IMR-90 (cell line): ENCODE data around the gene SIGLEC7. TPM values are rescaled to one million over a fixed set of nuclear protein-coding genes. Genes with fewer than 3 reads are reported as not detected.

Experiments used
- ATAC-seq: fragments of 200-7000 bp; cut with Tn5 transposase; 2 replicates; pipeline ENCODE4 v1.9.1; 2020; ENCODE audit warnings: low read depth, mild to moderate bottlenecking, moderate library complexity
- BruUV-seq: library from RNA; stranded (reverse); fragments of 400-500 nt; replicated peaks from 2 replicates; lab custom pipeline; 2021; lab: Mats Ljungman, UMichigan
- CTCF ChIA-PET: fragments of 300-600 bp; formaldehyde crosslinking; extraction: SDS; loops from one replicate; lab custom pipeline; 2021; ENCODE audit warnings: antibody characterized with exemption; lab: Yijun Ruan, JAX
- POLR2A ChIA-PET: fragments of 300-600 bp; sonication (Branson Sonifier 250); formaldehyde crosslinking; loops from one replicate; lab custom pipeline; 2022; ENCODE audit warnings: antibody characterized with exemption; ENCODE audit not compliant: unreplicated experiment; lab: Charles Lee
- DNase-seq: peaks from one replicate; pipeline ENCODE4 v3.0.0; 2013
- H2AFZ ChIP-seq: replicated peaks from 2 replicates; pipeline ENCODE3; 2013; ENCODE audit warnings: low read length, mild to moderate bottlenecking; ENCODE audit not compliant: poor library complexity
- H2AK5ac ChIP-seq: 2 replicates; pipeline ENCODE4 v1.6.1; 2013; ENCODE audit warnings: low read depth, low read length, inconsistent platforms
- H2AK9ac ChIP-seq: replicated peaks from 2 replicates; pipeline ENCODE3; 2013; ENCODE audit warnings: mild to moderate bottlenecking, low read depth, low read length, moderate library complexity; ENCODE audit not compliant: poor library complexity
- H2BK120ac ChIP-seq: 2 replicates; pipeline ENCODE4 v1.6.1; 2013; ENCODE audit warnings: low read depth, low read length, inconsistent platforms
- H2BK15ac ChIP-seq: 3 replicates; pipeline ENCODE4 v1.6.1; 2013; ENCODE audit warnings: low read depth, low read length, inconsistent platforms
- H2BK20ac ChIP-seq: 2 replicates; pipeline ENCODE4 v1.6.1; 2013; ENCODE audit warnings: low read depth, mild to moderate bottlenecking, inconsistent platforms, low read length, moderate library complexity
- H2BK5ac ChIP-seq: 2 replicates; pipeline ENCODE4 v1.6.1; 2013; ENCODE audit warnings: mild to moderate bottlenecking, low read depth, low read length, inconsistent platforms; ENCODE audit not compliant: poor library complexity, severe bottlenecking
- H3K14ac ChIP-seq: replicated peaks from 2 replicates; pipeline ENCODE4 v1.6.1; 2013; ENCODE audit warnings: low read depth, low read length, inconsistent platforms
- H3K18ac ChIP-seq: 2 replicates; pipeline ENCODE4 v1.6.1; 2013; ENCODE audit warnings: low read depth, low read length, control low read depth
- H3K23ac ChIP-seq: 2 replicates; pipeline ENCODE4 v1.6.1; 2013; ENCODE audit warnings: low read depth, low read length, inconsistent platforms
- H3K27ac ChIP-seq: 2 replicates; pipeline ENCODE4 v1.5.1; 2013; ENCODE audit warnings: mild to moderate bottlenecking, control low read depth, low read length; ENCODE audit not compliant: insufficient read depth
- H3K27me3 ChIP-seq: 2 replicates; pipeline ENCODE4 v1.6.1; 2013; ENCODE audit warnings: low read length; ENCODE audit not compliant: control insufficient read depth, insufficient read depth
- H3K36me3 ChIP-seq: 2 replicates; pipeline ENCODE4 v1.6.1; 2013; ENCODE audit warnings: low read length, mixed read lengths; ENCODE audit not compliant: control insufficient read depth, insufficient read depth
- H3K4ac ChIP-seq: 2 replicates; pipeline ENCODE4 v1.6.1; 2013; ENCODE audit warnings: low read depth, low read length, inconsistent platforms
- H3K4me1 ChIP-seq: 2 replicates; pipeline ENCODE4 v1.6.1; 2013; ENCODE audit warnings: low read length, mixed read lengths; ENCODE audit not compliant: control insufficient read depth, insufficient read depth
- H3K4me2 ChIP-seq: 2 replicates; pipeline ENCODE4 v1.6.1; 2013; ENCODE audit warnings: low read depth, mild to moderate bottlenecking, control low read depth, low read length, moderate library complexity
- H3K4me3 ChIP-seq: 2 replicates; pipeline ENCODE4 v1.5.1; 2013; ENCODE audit warnings: low read depth, mild to moderate bottlenecking, control low read depth, low read length, moderate library complexity; ENCODE audit not compliant: insufficient read depth
- H3K56ac ChIP-seq: 2 replicates; pipeline ENCODE4 v1.6.1; 2013; ENCODE audit warnings: low read length, inconsistent platforms; ENCODE audit not compliant: insufficient read depth; ENCODE audit errors: extremely low read depth
- H3K79me1 ChIP-seq, 2 experiments: 2 replicates each; pipeline ENCODE4 v1.6.1; 2013; ENCODE audit warnings: low read length in 2 of 2, inconsistent platforms in 1 of 2, low read depth in 1 of 2
- H3K9ac ChIP-seq: 2 replicates; pipeline ENCODE4 v1.6.1; 2013; ENCODE audit warnings: low read depth, low read length, control low read depth
- H3K9me1 ChIP-seq: 2 replicates; pipeline ENCODE4 v1.6.1; 2013; ENCODE audit warnings: low read length, inconsistent platforms; ENCODE audit not compliant: insufficient read depth
- H3K9me3 ChIP-seq: 2 replicates; pipeline ENCODE4 v1.6.1; 2013; ENCODE audit warnings: low read length; ENCODE audit not compliant: control insufficient read depth, insufficient read depth
- H4K20me1 ChIP-seq: 2 replicates; pipeline ENCODE4 v1.6.1; 2013; ENCODE audit warnings: low read length, inconsistent platforms; ENCODE audit not compliant: insufficient read depth
- H4K5ac ChIP-seq: 2 replicates; pipeline ENCODE4 v1.6.1; 2013; ENCODE audit warnings: mild to moderate bottlenecking, low read depth, low read length, control low read depth
- H4K8ac ChIP-seq, 2 experiments: 2 replicates each; pipeline ENCODE4 v1.6.1; 2013; ENCODE audit warnings: low read depth in 2 of 2, low read length in 2 of 2, control low read depth in 1 of 2, inconsistent platforms in 1 of 2
- H4K91ac ChIP-seq: 2 replicates; pipeline ENCODE4 v1.6.1; 2013; ENCODE audit warnings: low read depth, low read length, inconsistent platforms; ENCODE audit not compliant: insufficient read depth
- BHLHE40 ChIP-seq: fragments of 150-350 bp; IDR thresholded peaks from 2 replicates; pipeline ENCODE4 v1.6.1; 2016; ENCODE audit warnings: mild to moderate bottlenecking, low read depth, low read length
- CEBPB ChIP-seq: IDR thresholded peaks from 2 replicates; pipeline ENCODE4 v1.6.1; 2012; ENCODE audit warnings: low read depth, low read length, improper control_type of control experiment
- CHD1 ChIP-seq: IDR thresholded peaks from 2 replicates; pipeline ENCODE4 v1.6.1; 2012; ENCODE audit warnings: low read depth, low read length, improper control_type of control experiment
- CTCF ChIP-seq: conservative IDR thresholded peaks from 2 replicates; pipeline ENCODE4 v1.5.1; 2012; ENCODE audit warnings: mild to moderate bottlenecking, low read depth, low read length, improper control_type of control experiment
- ELK1 ChIP-seq: fragments of 150-350 bp; IDR thresholded peaks from 2 replicates; pipeline ENCODE4 v1.6.1; 2016; ENCODE audit warnings: low read depth, mild to moderate bottlenecking, low read length, moderate library complexity, borderline replicate concordance
- FOS ChIP-seq: fragments of 150-350 bp; IDR thresholded peaks from 2 replicates; pipeline ENCODE4 v1.6.1; 2016; ENCODE audit warnings: low read depth, low read length
- MAFK ChIP-seq: IDR thresholded peaks from 2 replicates; pipeline ENCODE4 v1.6.1; 2012; ENCODE audit warnings: low read depth, low read length, improper control_type of control experiment
- MAZ ChIP-seq: IDR thresholded peaks from 2 replicates; pipeline ENCODE4 v1.6.1; 2012; ENCODE audit warnings: low read depth, mild to moderate bottlenecking, low read length, improper control_type of control experiment, moderate library complexity, borderline replicate concordance
- MXI1 ChIP-seq: IDR thresholded peaks from 2 replicates; pipeline ENCODE4 v1.6.1; 2012; ENCODE audit warnings: low read depth, mild to moderate bottlenecking, low read length, moderate library complexity, borderline replicate concordance
- NFE2L2 ChIP-seq: fragments of 150-350 bp; IDR thresholded peaks from 2 replicates; pipeline ENCODE4 v1.6.1; 2016; ENCODE audit warnings: low read depth, mild to moderate bottlenecking, low read length
- POLR2A ChIP-seq: IDR thresholded peaks from 2 replicates; pipeline ENCODE4 v1.6.1; 2012; ENCODE audit warnings: mild to moderate bottlenecking, low read depth, low read length
- RAD21 ChIP-seq: IDR thresholded peaks from 2 replicates; pipeline ENCODE4 v1.6.1; 2012; ENCODE audit warnings: low read length, improper control_type of control experiment
- RCOR1 ChIP-seq: IDR thresholded peaks from 2 replicates; pipeline ENCODE4 v1.6.1; 2012; ENCODE audit warnings: mild to moderate bottlenecking, low read length, improper control_type of control experiment; ENCODE audit not compliant: insufficient replicate concordance
- RFX5 ChIP-seq: IDR thresholded peaks from 2 replicates; pipeline ENCODE4 v1.8.0; 2012; ENCODE audit warnings: low read depth, mild to moderate bottlenecking, low read length, moderate library complexity
- SMC3 ChIP-seq: fragments of 150-350 bp; IDR thresholded peaks from 2 replicates; pipeline ENCODE4 v1.6.1; 2016; ENCODE audit warnings: low read depth, mild to moderate bottlenecking, antibody characterized with exemption, low read length, moderate library complexity
- USF2 ChIP-seq: fragments of 150-350 bp; IDR thresholded peaks from 2 replicates; pipeline ENCODE4 v1.6.1; 2017; ENCODE audit warnings: mild to moderate bottlenecking, antibody characterized with exemption, low read length, low read depth
- WGBS, 2 experiments: methylation state at CpG; one replicate each; pipeline versions ENCODE4 v1.1.5 to v1.1.7; 2013; ENCODE audit warnings: missing lambda C conversion rate in 2 of 2; ENCODE audit not compliant: insufficient read length in 1 of 2; ENCODE audit errors: extremely low coverage in 2 of 2; 5-methylcytosine and 5-hydroxymethylcytosine counted together
- dilution Hi-C: fragments of 300-500 bp; cut with HindIII; formaldehyde crosslinking; loops from one replicate; pipeline ENCODE4 v1.14.3; 2018; ENCODE audit warnings: low sequenced_read_pairs; ENCODE audit not compliant: unreplicated experiment
- in situ Hi-C: fragments of 300-500 bp; cut with MboI; formaldehyde crosslinking; loops from 3 replicates; pipeline ENCODE4 v1.14.3; 2019; ENCODE audit warnings: low sequenced_read_pairs, inconsistent platforms, mixed read lengths
- intact Hi-C: fragments of 100-400 bp; cut with micrococcal nuclease; formaldehyde crosslinking; loops from 2 replicates; pipeline ENCODE4 v1.10.0; 2022
- polyA plus RNA-seq, 3 experiments: library from polyadenylated mRNA; depleted of rRNA; stranded (reverse); fragments of >200 nt; gene quantifications; 2 replicates each; pipeline ENCODE4 v1.2.3, GENCODE V29; 2012; ENCODE audit warnings: low replicate concordance in 1 of 3
- total RNA-seq: library from RNA; depleted of rRNA; stranded (reverse); fragments of >200 nt; gene quantifications from 2 replicates; pipeline ENCODE4 v1.2.3, GENCODE V29; 2012

Gene SIGLEC7
- total and polyA plus RNA-seq, 2 of the 4 experiments (the other 2 are of a cell fraction), result not detected

DNA sequence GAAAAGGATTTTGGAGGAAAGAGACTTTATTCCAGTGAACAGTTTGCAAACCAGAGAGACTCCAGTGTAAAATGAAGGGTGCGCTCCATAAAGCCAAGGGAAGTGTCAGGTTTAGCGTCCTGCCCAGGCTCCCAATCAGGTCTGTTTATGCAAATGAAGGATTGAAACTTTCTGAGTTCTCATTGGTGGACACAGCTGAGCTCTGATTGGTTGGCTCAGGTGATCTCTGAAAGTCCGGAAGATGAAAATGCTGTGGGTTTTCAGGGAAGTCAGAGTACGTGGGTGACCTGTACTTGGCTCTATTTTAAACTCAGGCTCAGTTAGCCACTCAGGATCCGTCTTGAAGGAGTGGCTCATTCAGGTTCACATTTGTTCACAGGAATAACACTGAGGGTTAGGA is 54.1 kb downstream of the SIGLEC7 start:
- no peak overlapping the region for H4K5ac ChIP-seq
- no CpG with 5 or more reads among the region's 5 CpGs for WGBS, 2 experiments
- H3K9ac ChIP-seq, result no peak overlapping the region
- no peak overlapping the region for H2BK5ac ChIP-seq
- H4K20me1 ChIP-seq, result no peaks in the 10 kb centered on the region
- no peak overlapping the region for H4K91ac ChIP-seq
- no peak overlapping the region for H3K4ac ChIP-seq
- TF ChIP-seq CHD1 (no peak), USF2 (no peak), FOS (no peak), CTCF (no peak), SMC3 (no peak), RFX5 (no peak), MXI1 (no peak), BHLHE40 (no peak), POLR2A (no peak), ELK1 (no peak), RCOR1 (no peak), MAZ (no peak), CEBPB (no peak), RAD21 (no peak), MAFK (no peak), NFE2L2 (no peak)
- H3K27me3 ChIP-seq, result no peaks in the 10 kb centered on the region
- dilution Hi-C loops (no loop called here), in situ Hi-C loops (no loop called here), intact Hi-C loops (no loop called here)
- DNase-seq (no peak), ATAC-seq (no peak)
- no peak overlapping the region for H3K4me2 ChIP-seq
- no peaks in the 10 kb centered on the region for H3K79me1 ChIP-seq
- H4K8ac ChIP-seq, result no peak overlapping the region
- H2BK20ac ChIP-seq, result no peak overlapping the region
- H3K4me1 ChIP-seq, result no peaks in the 10 kb centered on the region
- H3K36me3 ChIP-seq, result no peaks in the 10 kb centered on the region
- no peak overlapping the region for H2AK5ac ChIP-seq
- H2AK9ac ChIP-seq, result no peak overlapping the region
- BruUV-seq, result no TSS peak
- ChIA-PET CTCF (no interaction called here), POLR2A (no interaction called here)
- no peak overlapping the region for H2BK15ac ChIP-seq
- no peak overlapping the region for H3K23ac ChIP-seq
- no peak overlapping the region for H3K27ac ChIP-seq
- no peak overlapping the region for H3K4me3 ChIP-seq
- H3K56ac ChIP-seq, result no peak overlapping the region
- H3K9me3 ChIP-seq, result peaks cover 12% of the 10 kb centered on the region
- no peak overlapping the region for H3K18ac ChIP-seq
- H3K9me1 ChIP-seq, result no peaks in the 10 kb centered on the region
- no peak overlapping the region for H3K14ac ChIP-seq
- H2BK120ac ChIP-seq, result no peak overlapping the region
- H2AFZ ChIP-seq, result no peak overlapping the region
